Measurements from ENCODE around the gene KIAA0825. TPM values are rescaled to one million over a fixed set of nuclear protein-coding genes. Genes with fewer than 3 reads are reported as not detected.

Gene KIAA0825
- total RNA-seq, 3 donors from 2014 or later (not counting 1 experiment from before 2014, with no cell fraction given): 2.4 to 5.0 (median 4.8) TPM

GRCh38 chr5:94415798-94416197 is 202.6 kb downstream of the KIAA0825 start:
- Histone ChIP-seq H3K9me3 (ENCODE audit: control insufficient read depth, insufficient read depth, low read length) (no peaks in the 10 kb centered on the region), H3K36me3 (ENCODE audit: control insufficient read depth, insufficient read depth, low read length) (no peaks in the 10 kb centered on the region), H3K4me3 (ENCODE audit: low read length) (no peak overlapping the region), H3K27me3 (ENCODE audit: control insufficient read depth, insufficient read depth, low read length) (no peaks in the 10 kb centered on the region), H3K4me1 (ENCODE audit: control insufficient read depth, insufficient read depth, low read length) (no peaks in the 10 kb centered on the region), H3K27ac (ENCODE audit: low read length) (no peak overlapping the region)
- Mint-ChIP-seq H3K4me3 (no peak overlapping the region), H3K9me3 (no peaks in the 10 kb centered on the region), H3K27me3 (ENCODE audit: low read depth in 2 of 2) (no peaks in the 10 kb centered on the region), H3K27ac (no peak overlapping the region), H3K36me3 (no peaks in the 10 kb centered on the region), H3K4me1 (no peaks in the 10 kb centered on the region)
- DNase-seq (no peak), ATAC-seq (no peak)
- intact Hi-C loops (cut with micrococcal nuclease): no loop called here
- TF ChIP-seq, protein P1, sequence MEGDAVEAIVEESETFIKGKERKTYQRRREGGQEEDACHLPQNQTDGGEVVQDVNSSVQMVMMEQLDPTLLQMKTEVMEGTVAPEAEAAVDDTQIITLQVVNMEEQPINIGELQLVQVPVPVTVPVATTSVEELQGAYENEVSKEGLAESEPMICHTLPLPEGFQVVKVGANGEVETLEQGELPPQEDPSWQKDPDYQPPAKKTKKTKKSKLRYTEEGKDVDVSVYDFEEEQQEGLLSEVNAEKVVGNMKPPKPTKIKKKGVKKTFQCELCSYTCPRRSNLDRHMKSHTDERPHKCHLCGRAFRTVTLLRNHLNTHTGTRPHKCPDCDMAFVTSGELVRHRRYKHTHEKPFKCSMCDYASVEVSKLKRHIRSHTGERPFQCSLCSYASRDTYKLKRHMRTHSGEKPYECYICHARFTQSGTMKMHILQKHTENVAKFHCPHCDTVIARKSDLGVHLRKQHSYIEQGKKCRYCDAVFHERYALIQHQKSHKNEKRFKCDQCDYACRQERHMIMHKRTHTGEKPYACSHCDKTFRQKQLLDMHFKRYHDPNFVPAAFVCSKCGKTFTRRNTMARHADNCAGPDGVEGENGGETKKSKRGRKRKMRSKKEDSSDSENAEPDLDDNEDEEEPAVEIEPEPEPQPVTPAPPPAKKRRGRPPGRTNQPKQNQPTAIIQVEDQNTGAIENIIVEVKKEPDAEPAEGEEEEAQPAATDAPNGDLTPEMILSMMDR (IDR thresholded peaks at IDR 0.05): no peak
- WGBS (ENCODE audit: insufficient coverage): 43% methylated on average over 1 of the region's 1 CpG

- WGBS (ENCODE audit: insufficient coverage): 92% methylated on average over 1 of the region's 1 CpG
- intact Hi-C loops (cut with micrococcal nuclease): no loop called here
- H3K27ac Mint-ChIP-seq: no peak overlapping the region
Observed at GRCh38 chr5:94409440-94409839, 209.0 kb downstream of the KIAA0825 start.

GRCh38 chr5:94407023-94407422 is 211.4 kb downstream of the KIAA0825 start:
- no peaks in the 10 kb centered on the region for H3K4me1 ChIP-seq (ENCODE audit: control insufficient read depth, insufficient read depth, low read length)
- 83% methylated on average over 4 of the region's 4 CpGs for WGBS (ENCODE audit: insufficient coverage)
- intact Hi-C loops (cut with micrococcal nuclease): no loop called here
- DNase-seq: no peak
- Mint-ChIP-seq H3K36me3 (no peaks in the 10 kb centered on the region), H3K4me3 (no peak overlapping the region), H3K27me3 (ENCODE audit: low read depth in 2 of 2) (no peaks in the 10 kb centered on the region), H3K4me1 (no peaks in the 10 kb centered on the region), H3K9me3 (peaks cover 0 to 3% of the 10 kb centered on the region in 2 donors), H3K27ac (no peak overlapping the region)
- TF ChIP-seq, protein P1 (IDR thresholded peaks at IDR 0.05): no peak
- ATAC-seq: peak in 1 of 3 donors; percentile 38
- no peaks in the 10 kb centered on the region for H3K9me3 ChIP-seq (ENCODE audit: control insufficient read depth, insufficient read depth, low read length)
- no peak overlapping the region for H3K4me3 ChIP-seq (ENCODE audit: low read length)
- no peaks in the 10 kb centered on the region for H3K27me3 ChIP-seq (ENCODE audit: control insufficient read depth, insufficient read depth, low read length)
- no peak overlapping the region for H3K27ac ChIP-seq (ENCODE audit: low read length)
- H3K36me3 ChIP-seq (ENCODE audit: control insufficient read depth, insufficient read depth, low read length): no peaks in the 10 kb centered on the region

More at GRCh38 chr5:94409440-94409839, 209.0 kb downstream of the KIAA0825 start:
- Mint-ChIP-seq H3K9me3 (peaks cover 0 to 3% of the 10 kb centered on the region in 2 donors), H3K4me1 (no peaks in the 10 kb centered on the region), H3K4me3 (no peak overlapping the region), H3K27me3 (ENCODE audit: low read depth in 2 of 2) (no peaks in the 10 kb centered on the region), H3K36me3 (no peaks in the 10 kb centered on the region)
- Histone ChIP-seq H3K27ac (ENCODE audit: low read length) (no peak overlapping the region), H3K4me1 (ENCODE audit: control insufficient read depth, insufficient read depth, low read length) (no peaks in the 10 kb centered on the region), H3K27me3 (ENCODE audit: control insufficient read depth, insufficient read depth, low read length) (no peaks in the 10 kb centered on the region), H3K9me3 (ENCODE audit: control insufficient read depth, insufficient read depth, low read length) (no peaks in the 10 kb centered on the region), H3K4me3 (ENCODE audit: low read length) (no peak overlapping the region), H3K36me3 (ENCODE audit: control insufficient read depth, insufficient read depth, low read length) (no peaks in the 10 kb centered on the region)
- ATAC-seq: no peak
- DNase-seq: no peak
- TF ChIP-seq, protein P1 (IDR thresholded peaks at IDR 0.05): no peak

DNA sequence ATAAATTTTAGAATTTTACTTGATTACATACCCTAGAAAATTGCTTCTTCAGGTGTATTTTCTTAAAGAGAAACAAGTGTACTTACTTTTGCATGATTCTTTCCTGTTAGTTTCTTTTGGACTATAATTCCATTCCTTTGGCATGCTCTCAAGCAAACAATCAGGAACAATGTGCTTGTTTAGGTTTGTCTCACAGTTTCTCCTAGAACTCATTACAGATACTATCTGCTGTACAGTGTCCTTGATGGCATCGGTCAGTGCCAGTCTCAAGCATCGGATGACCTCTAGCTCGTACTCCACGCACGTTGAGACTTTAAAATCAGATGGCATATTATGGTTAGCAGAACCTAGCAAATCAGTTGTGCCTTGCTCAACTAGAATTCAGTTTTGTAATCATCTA is 214.9 kb downstream of the KIAA0825 start:
- H3K9me3 ChIP-seq (ENCODE audit: control insufficient read depth, insufficient read depth, low read length): no peaks in the 10 kb centered on the region
- H3K27me3 ChIP-seq (ENCODE audit: control insufficient read depth, insufficient read depth, low read length): no peaks in the 10 kb centered on the region
- Mint-ChIP-seq H3K27me3 (ENCODE audit: low read depth in 2 of 2) (no peaks in the 10 kb centered on the region), H3K36me3 (no peaks in the 10 kb centered on the region), H3K4me3 (no peak overlapping the region), H3K4me1 (no peaks in the 10 kb centered on the region), H3K27ac (no peak overlapping the region), H3K9me3 (no peaks in the 10 kb centered on the region)
- H3K4me1 ChIP-seq (ENCODE audit: control insufficient read depth, insufficient read depth, low read length): no peaks in the 10 kb centered on the region
- no peak overlapping the region for H3K4me3 ChIP-seq (ENCODE audit: low read length)
- intact Hi-C loops (cut with micrococcal nuclease): no loop called here
- no peak for DNase-seq
- H3K27ac ChIP-seq (ENCODE audit: low read length): no peak overlapping the region
- WGBS (ENCODE audit: insufficient coverage): 98% methylated on average over 5 of the region's 5 CpGs
- TF ChIP-seq, protein P1 (IDR thresholded peaks at IDR 0.05): no peak
- no peaks in the 10 kb centered on the region for H3K36me3 ChIP-seq (ENCODE audit: control insufficient read depth, insufficient read depth, low read length)
- ATAC-seq: no peak

All from natural killer cell (primary cell).